Measurements from ENCODE around the gene MKLN1.
A peak's percentile ranks its signal among the peaks of the same experiment; 100 is the strongest.
"Not testable (repeated sequence)": the region's sequence is repeated elsewhere in the genome, so short reads cannot be mapped to it uniquely, and the experiment has no call there.

The MKLN1 gene

DNA sequence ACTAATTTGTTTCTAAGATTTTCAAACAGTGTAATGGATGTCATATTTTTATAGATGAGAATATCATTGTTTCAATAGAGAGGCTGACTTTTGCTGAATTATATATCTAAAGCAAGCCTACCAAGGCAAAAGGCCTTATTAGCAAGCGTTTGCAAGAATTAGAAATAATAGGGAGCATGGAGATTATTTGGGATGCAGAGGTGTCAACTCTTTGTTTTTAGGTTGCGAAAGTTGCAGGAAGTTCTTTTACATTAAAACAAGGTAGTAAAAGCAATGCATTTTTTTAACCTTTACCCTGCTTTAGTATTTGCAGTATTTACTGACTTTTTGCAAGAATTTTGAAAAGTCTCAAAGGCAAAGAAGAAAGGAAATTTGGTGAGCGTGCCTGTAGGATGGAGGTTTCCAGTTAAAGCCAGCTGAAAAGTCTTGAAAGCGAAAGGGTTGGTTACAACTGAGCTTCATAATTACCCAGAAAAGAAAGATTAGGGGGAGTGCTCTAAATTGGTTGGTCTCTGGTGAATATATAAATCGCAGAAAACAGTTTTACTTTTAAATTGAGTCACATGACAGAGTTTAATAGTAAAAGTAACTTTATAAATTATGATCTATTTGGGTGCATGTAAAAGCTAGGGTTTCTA, 81.6 kb downstream of the MKLN1 start:
- no peak for TF ChIP-seq CTCF (IDR thresholded peaks at IDR 0.05; ENCODE audit: low read depth, low read length, missing control alignments)
- H3K27ac ChIP-seq, result no peak overlapping the region
- H3K27me3 ChIP-seq (replicated peaks), result no peaks in the 10 kb centered on the region
- H3K4me3 ChIP-seq (ENCODE audit: low read depth, low read length), result no peak overlapping the region
- peaks cover 2% of the 10 kb centered on the region for H3K36me3 ChIP-seq (replicated peaks)
- in situ Hi-C loops (cut with HindIII; ENCODE audit: low pct_ligation_motif_present, low sequenced_read_pairs), result no loop called here
- no peak for DNase-seq

DNA sequence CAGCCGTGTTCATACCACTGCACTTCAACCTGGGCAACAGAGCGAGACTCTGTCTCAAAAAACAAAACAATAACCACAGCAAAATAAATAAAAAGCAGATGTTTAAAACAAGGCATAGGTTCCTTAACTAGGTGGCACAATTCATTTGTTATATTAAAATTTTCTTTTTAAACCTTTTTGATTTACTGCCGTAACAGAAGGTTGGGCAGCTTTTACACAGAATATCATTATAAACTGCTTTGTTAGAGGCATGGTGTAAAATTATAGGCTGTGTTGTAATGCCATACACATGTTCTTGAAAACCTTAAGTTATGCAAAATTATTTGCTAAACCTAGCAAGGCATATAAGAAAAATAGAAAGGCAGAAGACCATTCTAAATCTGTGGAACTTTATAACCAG, 84.4 kb downstream of the MKLN1 start:
- in situ Hi-C loops (cut with HindIII; ENCODE audit: low pct_ligation_motif_present, low sequenced_read_pairs), result no loop called here
- peaks cover 2% of the 10 kb centered on the region for H3K36me3 ChIP-seq (replicated peaks)
- H3K27me3 ChIP-seq (replicated peaks), result no peaks in the 10 kb centered on the region
- no peak for TF ChIP-seq CTCF (IDR thresholded peaks at IDR 0.05; ENCODE audit: low read depth, low read length, missing control alignments)
- H3K27ac ChIP-seq, result no peak overlapping the region
- no peak overlapping the region for H3K4me3 ChIP-seq (ENCODE audit: low read depth, low read length)
- DNase-seq, result no peak

GRCh38 chr7:131413711-131414110, 86.0 kb downstream of the MKLN1 start:
- no peak for TF ChIP-seq CTCF (IDR thresholded peaks at IDR 0.05; ENCODE audit: low read depth, low read length, missing control alignments)
- in situ Hi-C loops (cut with HindIII; ENCODE audit: low pct_ligation_motif_present, low sequenced_read_pairs), result no loop called here

GRCh38 chr7:131424219-131424822, 96.6 kb downstream of the MKLN1 start:
- H3K36me3 ChIP-seq (replicated peaks), result peaks cover 4% of the 10 kb centered on the region
- in situ Hi-C loops (cut with HindIII; ENCODE audit: low pct_ligation_motif_present, low sequenced_read_pairs), result no loop called here
- peak; percentile 44 for TF ChIP-seq CTCF (IDR thresholded peaks at IDR 0.05; ENCODE audit: low read depth, low read length, missing control alignments)
- no peaks in the 10 kb centered on the region for H3K27me3 ChIP-seq (replicated peaks)
- no peak overlapping the region for H3K27ac ChIP-seq
- no peak overlapping the region for H3K4me3 ChIP-seq (ENCODE audit: low read depth, low read length)
- DNase-seq, result peak; percentile 28

More at GRCh38 chr7:131413711-131414110, 86.0 kb downstream of the MKLN1 start:
- Histone ChIP-seq H3K4me3 (ENCODE audit: low read depth, low read length) (no peak overlapping the region), H3K27me3 (replicated peaks) (no peaks in the 10 kb centered on the region), H3K36me3 (replicated peaks) (peaks cover 2% of the 10 kb centered on the region), H3K27ac (no peak overlapping the region)
- DNase-seq, result no peak

DNA sequence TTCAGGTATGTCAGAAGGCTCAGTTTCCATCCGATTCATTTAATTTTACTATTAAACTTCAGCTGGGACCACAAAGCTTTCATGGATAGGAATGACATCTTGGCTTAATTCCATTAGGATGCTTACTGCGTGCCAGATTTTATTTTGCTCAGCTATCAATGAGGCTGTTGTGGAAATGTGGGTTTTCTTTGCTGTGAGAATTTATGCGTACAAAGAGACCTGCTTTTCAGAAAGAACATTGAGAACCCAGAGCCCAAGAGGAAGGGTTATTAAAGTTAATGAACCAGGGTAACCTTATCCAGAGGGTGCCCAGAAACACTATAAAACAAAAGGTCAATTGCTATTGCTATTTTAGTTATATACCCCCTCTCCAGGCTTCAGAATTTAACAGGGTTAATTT, 98.3 kb downstream of the MKLN1 start:
- Histone ChIP-seq H3K36me3 (replicated peaks) (peaks cover 7% of the 10 kb centered on the region), H3K4me3 (ENCODE audit: low read depth, low read length) (no peak overlapping the region), H3K27me3 (replicated peaks) (no peaks in the 10 kb centered on the region), H3K27ac (no peak overlapping the region)
- DNase-seq, result no peak
- TF ChIP-seq CTCF (IDR thresholded peaks at IDR 0.05; ENCODE audit: low read depth, low read length, missing control alignments), result no peak
- in situ Hi-C loops (cut with HindIII; ENCODE audit: low pct_ligation_motif_present, low sequenced_read_pairs), result no loop called here

DNA sequence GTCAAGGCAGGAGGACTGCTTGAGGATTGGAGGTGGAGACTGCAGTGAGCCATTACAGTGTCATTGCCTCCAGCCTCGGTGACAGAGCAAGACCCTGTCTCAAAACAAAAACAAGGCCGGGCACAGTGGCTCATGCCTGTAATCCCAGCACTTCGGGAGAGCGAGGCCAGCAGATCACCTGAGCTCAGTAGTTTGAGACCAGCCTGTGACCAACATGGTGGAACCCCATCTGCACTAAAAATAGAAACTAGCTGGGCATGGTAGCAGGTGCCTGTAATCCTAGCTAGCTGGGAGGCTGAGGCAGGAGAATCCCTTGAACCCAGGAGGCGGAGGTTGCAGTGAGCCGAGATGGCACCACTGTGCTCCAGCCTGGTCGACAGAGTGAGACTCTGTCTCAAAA, 103.2 kb downstream of the MKLN1 start:
- DNase-seq; H3K27me3 ChIP-seq (replicated peaks); in situ Hi-C loops (cut with HindIII; ENCODE audit: low pct_ligation_motif_present, low sequenced_read_pairs); H3K36me3 ChIP-seq (replicated peaks); H3K27ac ChIP-seq; H3K4me3 ChIP-seq (ENCODE audit: low read depth, low read length): not testable (repeated sequence)
